ENCODE measurements around the gene INAFM2.

INAFM2 gene

GRCh38 chr15:40345225-40345866, 21.9 kb downstream of the INAFM2 start:
- DNase-seq: no peak

GRCh38 chr15:40345867-40346578, 22.5 kb downstream of the INAFM2 start:
- no peak for DNase-seq

- no peak for DNase-seq
Measured at GRCh38 chr15:40346579-40347558, 23.4 kb downstream of the INAFM2 start.

- no peak for DNase-seq
Measured at GRCh38 chr15:40347559-40348473, 24.3 kb downstream of the INAFM2 start.

- no peak for DNase-seq
Measured at GRCh38 chr15:40348474-40348870, 25.0 kb downstream of the INAFM2 start.

- no peak for DNase-seq
Measured at GRCh38 chr15:40349163-40349562, 25.7 kb downstream of the INAFM2 start.

GRCh38 chr15:40352281-40352901, 28.9 kb downstream of the INAFM2 start:
- DNase-seq: no peak

GRCh38 chr15:40353697-40354096, 30.2 kb downstream of the INAFM2 start:
- DNase-seq: peak; percentile 47

- peak; percentile 98 for DNase-seq
Measured at GRCh38 chr15:40354408-40355171, 31.1 kb downstream of the INAFM2 start.

GRCh38 chr15:40355976-40356585, 32.6 kb downstream of the INAFM2 start:
- no peak for DNase-seq

- DNase-seq: no peak
Measured at GRCh38 chr15:40357246-40357645, 33.8 kb downstream of the INAFM2 start.

- DNase-seq: peak; percentile 74
Measured at GRCh38 chr15:40357723-40358470, 34.4 kb downstream of the INAFM2 start, which contains the start of gene DISP2. Gene DISP2, plus strand, starts transcription at chr15:40358219. Its CDS starts 103 bp downstream, at chr15:40358322.

- DNase-seq: peak; percentile 69
Measured at GRCh38 chr15:40358471-40359353, 35.2 kb downstream of the INAFM2 start.

- no peak for DNase-seq
Measured at GRCh38 chr15:40360015-40360414, 36.5 kb downstream of the INAFM2 start.

GRCh38 chr15:40361640-40362039, 38.1 kb downstream of the INAFM2 start:
- no peak for DNase-seq

- DNase-seq: no peak
Measured at GRCh38 chr15:40363611-40364010, 40.1 kb downstream of the INAFM2 start.

- DNase-seq: no peak
Measured at GRCh38 chr15:40364251-40364650, 40.8 kb downstream of the INAFM2 start.

- DNase-seq: no peak
Measured at GRCh38 chr15:40365016-40365415, 41.5 kb downstream of the INAFM2 start.

Measured in NCI-H2171 treated with DMSO at 0.1 percent for 48 hours (cell line).